Suprapubic skin (tissue), 4 donors: Measurements from ENCODE around the gene ULK1. TPM values are rescaled to one million over a fixed set of nuclear protein-coding genes. Genes with fewer than 3 reads are reported as not detected.
"Not testable (repeated sequence)": the region's sequence is repeated elsewhere in the genome, so short reads cannot be mapped to it uniquely, and the experiment has no call there.

ENCODE experiments used
- DNase-seq, 2 donors: peaks; one replicate each; pipeline ENCODE4 v3.0.0-alpha.2; 2019; ENCODE audit warnings: low spot score in 2 of 2
- H3K27ac ChIP-seq: fragments of 200-600 bp; sonication (generic); one replicate; pipeline ENCODE4 v1.5.1; 2019
- H3K27me3 ChIP-seq: fragments of 200-600 bp; sonication (generic); one replicate; pipeline ENCODE4 v1.5.1; 2019
- H3K36me3 ChIP-seq: fragments of 200-600 bp; sonication (generic); one replicate; pipeline ENCODE4 v1.5.1; 2019
- H3K4me1 ChIP-seq: fragments of 200-600 bp; sonication (generic); one replicate; pipeline ENCODE4 v1.5.1; 2019
- H3K4me3 ChIP-seq: fragments of 200-600 bp; sonication (generic); one replicate; pipeline ENCODE4 v1.5.1; 2019; ENCODE audit warnings: mild to moderate bottlenecking
- H3K9me3 ChIP-seq: fragments of 200-600 bp; sonication (generic); one replicate; pipeline ENCODE4 v1.5.1; 2019
- EP300 ChIP-seq: sonication (generic); formaldehyde crosslinking; IDR thresholded peaks from one replicate; pipeline ENCODE4 v1.6.1; 2017; ENCODE audit warnings: antibody characterized with exemption
- POLR2A ChIP-seq, 2 donors: fragments of 450-650 bp; IDR thresholded peaks; one replicate each; pipeline ENCODE4 v1.6.1; 2017; ENCODE audit warnings: antibody characterized with exemption in 2 of 2, mild to moderate bottlenecking in 2 of 2, moderate library complexity in 2 of 2
- POLR2AphosphoS5 ChIP-seq, 3 donors: sonication (generic); formaldehyde crosslinking; IDR thresholded peaks; one replicate each; pipeline ENCODE4 v1.6.1; 2017; ENCODE audit warnings: antibody characterized with exemption in 3 of 3
- WGBS: methylation state at CpG from one replicate; pipeline ENCODE4 v1.1.5; 2018; 5-methylcytosine and 5-hydroxymethylcytosine counted together
- total RNA-seq, 4 donors: library from RNA; depleted of rRNA; stranded (reverse); fragments of >200 nt; gene quantifications; one replicate each; pipeline ENCODE4 v1.1.0, GENCODE V29; 2016
- TF ChIP-seq, protein P1 (sequence below), 2 donors: fragments of 200-600 bp in 1 of 2; fragments of 450-650 bp in 1 of 2; sonication (generic) in 1 of 2; IDR thresholded peaks; one replicate each; pipeline ENCODE4 v1.5.1; 2016 to 2019; ENCODE audit warnings: antibody characterized with exemption in 2 of 2, mild to moderate bottlenecking in 1 of 2, moderate library complexity in 1 of 2

The ULK1 gene
- total RNA-seq, 4 donors from 2014 or later: 37.0 to 102 (median 65.7) TPM

DNA sequence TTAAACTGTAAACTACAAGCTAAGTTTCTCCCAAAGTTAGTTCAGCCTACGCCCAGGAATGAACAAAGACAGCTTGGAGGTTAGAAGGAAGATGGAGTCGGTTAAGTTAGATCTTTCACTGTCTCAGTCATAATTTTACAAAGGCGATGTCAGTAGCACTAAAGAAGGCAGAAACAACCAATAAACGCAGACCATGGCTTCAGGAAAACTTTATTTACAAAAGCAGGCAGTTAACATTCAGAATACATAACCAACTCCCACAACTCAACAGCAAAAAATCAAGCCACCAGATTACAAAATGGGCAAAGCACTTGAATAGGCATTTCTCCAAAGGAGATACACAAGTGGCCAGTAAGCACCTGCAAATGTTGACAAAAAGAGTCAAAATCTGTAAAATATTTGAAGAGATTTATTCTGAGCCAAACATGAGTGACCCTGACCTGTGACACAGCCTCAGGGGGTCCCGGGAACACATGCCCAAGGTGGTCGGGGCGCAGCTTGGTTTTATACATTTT lies 8.8 kb upstream of the ULK1 start:
- DNase-seq: no peak
- Histone ChIP-seq H3K36me3 (no peaks in the 10 kb centered on the region), H3K4me1 (peaks cover 7% of the 10 kb centered on the region), H3K27ac (no peak overlapping the region), H3K27me3 (no peaks in the 10 kb centered on the region), H3K4me3 (no peak overlapping the region), H3K9me3 (no peaks in the 10 kb centered on the region)
- 88% methylated on average over 7 of the region's 7 CpGs for WGBS
- TF ChIP-seq, protein P1, sequence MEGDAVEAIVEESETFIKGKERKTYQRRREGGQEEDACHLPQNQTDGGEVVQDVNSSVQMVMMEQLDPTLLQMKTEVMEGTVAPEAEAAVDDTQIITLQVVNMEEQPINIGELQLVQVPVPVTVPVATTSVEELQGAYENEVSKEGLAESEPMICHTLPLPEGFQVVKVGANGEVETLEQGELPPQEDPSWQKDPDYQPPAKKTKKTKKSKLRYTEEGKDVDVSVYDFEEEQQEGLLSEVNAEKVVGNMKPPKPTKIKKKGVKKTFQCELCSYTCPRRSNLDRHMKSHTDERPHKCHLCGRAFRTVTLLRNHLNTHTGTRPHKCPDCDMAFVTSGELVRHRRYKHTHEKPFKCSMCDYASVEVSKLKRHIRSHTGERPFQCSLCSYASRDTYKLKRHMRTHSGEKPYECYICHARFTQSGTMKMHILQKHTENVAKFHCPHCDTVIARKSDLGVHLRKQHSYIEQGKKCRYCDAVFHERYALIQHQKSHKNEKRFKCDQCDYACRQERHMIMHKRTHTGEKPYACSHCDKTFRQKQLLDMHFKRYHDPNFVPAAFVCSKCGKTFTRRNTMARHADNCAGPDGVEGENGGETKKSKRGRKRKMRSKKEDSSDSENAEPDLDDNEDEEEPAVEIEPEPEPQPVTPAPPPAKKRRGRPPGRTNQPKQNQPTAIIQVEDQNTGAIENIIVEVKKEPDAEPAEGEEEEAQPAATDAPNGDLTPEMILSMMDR (IDR thresholded peaks at IDR 0.05): no peak

DNA sequence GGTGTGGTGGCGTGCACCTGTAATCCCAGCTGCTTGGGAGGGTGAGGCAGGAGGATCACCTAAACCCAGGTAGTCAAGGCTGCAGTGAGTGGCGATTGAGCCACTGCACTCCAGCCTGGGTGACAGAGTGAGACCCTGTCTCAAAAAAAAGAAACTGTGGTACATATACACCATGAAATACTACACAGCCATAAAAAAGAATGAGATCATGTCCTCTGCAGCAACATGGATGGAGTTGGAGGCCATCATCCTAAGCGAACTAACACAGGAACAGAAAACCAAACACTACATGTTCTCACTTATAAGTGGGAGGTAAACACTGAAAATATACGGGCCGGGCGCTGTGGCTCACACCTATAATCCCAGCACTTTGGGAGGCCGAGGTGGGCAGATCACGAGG lies 2.7 kb upstream of the ULK1 start:
- H3K27ac ChIP-seq, H3K9me3 ChIP-seq, H3K36me3 ChIP-seq, H3K27me3 ChIP-seq, DNase-seq, H3K4me3 ChIP-seq: not testable (repeated sequence)
- peaks cover 17% of the 10 kb centered on the region for H3K4me1 ChIP-seq
- 81% methylated on average over 8 of the region's 8 CpGs for WGBS

DNA sequence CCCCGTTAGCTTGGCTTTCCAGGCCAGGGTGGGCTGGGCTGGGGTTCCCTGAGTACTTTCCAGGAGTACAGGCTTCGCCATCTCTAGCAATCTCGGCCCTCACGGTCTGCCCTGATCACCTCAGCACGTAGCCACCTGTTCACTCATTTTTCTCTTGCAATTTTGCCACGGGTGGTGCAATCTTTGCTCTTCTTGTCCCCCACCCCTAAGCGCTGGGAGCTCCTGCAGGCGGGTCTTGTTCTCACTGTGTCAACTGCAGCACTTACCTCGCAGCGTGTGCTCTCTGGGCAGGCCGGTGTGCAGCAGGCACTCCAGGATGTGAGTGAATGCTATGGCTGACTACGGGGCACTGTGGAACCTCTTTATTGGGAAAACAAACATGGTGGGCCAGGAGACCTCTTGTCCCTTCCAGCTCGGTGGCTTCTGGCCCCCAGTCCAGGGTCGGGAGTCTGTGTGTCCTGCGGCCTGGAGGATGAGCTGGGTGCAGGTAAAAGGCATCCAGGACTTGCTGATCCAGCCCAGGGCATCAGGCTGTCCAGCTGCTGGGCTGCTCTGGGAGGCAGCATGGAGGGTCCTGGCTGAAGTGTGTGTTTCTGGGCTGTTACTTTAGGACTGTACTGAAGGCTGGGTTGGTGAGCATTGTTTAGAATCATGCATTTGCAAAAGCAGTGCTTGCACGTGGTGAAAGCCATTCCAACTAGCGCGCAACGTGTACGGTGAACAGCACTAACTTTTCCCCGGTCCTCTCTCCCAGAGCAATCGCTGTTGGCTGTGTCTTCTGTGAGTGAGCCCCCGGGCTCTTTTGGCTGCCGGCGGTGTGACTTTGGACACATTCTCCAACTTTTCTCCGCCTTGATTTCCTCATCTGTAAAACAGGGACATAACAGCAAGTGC lies 1.5 kb upstream of the ULK1 start:
- Histone ChIP-seq H3K9me3 (no peaks in the 10 kb centered on the region), H3K4me3 (no peak overlapping the region), H3K36me3 (peaks cover 9% of the 10 kb centered on the region), H3K27me3 (no peaks in the 10 kb centered on the region), H3K27ac (no peak overlapping the region), H3K4me1 (peaks cover 28% of the 10 kb centered on the region)
- TF ChIP-seq POLR2A (IDR thresholded peaks at IDR 0.05): no peak
- TF ChIP-seq EP300: no peak
- TF ChIP-seq POLR2AphosphoS5 (IDR thresholded peaks at IDR 0.05): no peak
- TF ChIP-seq, protein P1 (IDR thresholded peaks at IDR 0.05): no peak
- peak in 1 of 2 donors; percentile 64 for DNase-seq
- 77% methylated on average over 22 of the region's 26 CpGs for WGBS

DNA sequence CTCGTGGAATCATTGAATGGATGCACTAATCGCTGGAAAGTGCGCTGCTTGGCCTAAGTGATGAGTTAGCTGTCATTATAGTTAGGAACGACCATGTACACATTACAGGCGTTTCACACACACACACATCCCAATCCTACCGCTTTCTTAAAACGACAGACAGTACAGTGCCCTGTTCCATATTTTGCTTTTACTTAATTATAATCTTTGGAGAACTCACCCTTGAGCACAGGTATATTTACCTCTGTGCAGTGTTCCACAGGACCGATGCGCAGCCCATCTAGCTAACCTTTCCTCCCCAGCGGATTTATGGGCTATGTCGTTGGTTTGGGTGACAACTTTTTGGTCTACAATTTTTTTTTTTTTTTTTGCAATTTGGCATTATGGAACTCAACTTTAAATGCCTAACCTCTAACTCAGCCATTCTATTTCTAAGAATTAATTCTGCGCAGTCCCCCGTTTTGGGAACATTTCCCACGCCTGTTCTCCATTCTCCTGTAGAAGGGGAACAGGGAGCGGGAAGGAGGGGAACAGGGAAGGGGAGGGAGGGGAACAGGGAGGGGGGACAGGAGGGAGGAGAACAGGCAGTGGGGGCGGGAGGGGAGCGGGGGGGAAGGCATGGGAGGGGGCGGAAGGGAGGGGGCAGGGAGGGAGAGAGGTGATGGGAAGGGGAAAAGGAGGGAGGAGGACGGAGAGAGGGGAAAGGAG lies 663 bp upstream of the ULK1 start:
- Histone ChIP-seq H3K27ac (peak overlapping the region; percentile 93), H3K9me3 (no peaks in the 10 kb centered on the region), H3K4me3 (peak overlapping the region; percentile 77), H3K4me1 (peaks cover 30% of the 10 kb centered on the region), H3K27me3 (no peaks in the 10 kb centered on the region), H3K36me3 (peaks cover 10% of the 10 kb centered on the region)
- no peak for DNase-seq
- 27% methylated on average over 16 of the region's 19 CpGs for WGBS
- no peak for TF ChIP-seq EP300
- TF ChIP-seq POLR2A (IDR thresholded peaks at IDR 0.05): no peak
- no peak for TF ChIP-seq POLR2AphosphoS5 (IDR thresholded peaks at IDR 0.05)
- TF ChIP-seq, protein P1 (IDR thresholded peaks at IDR 0.05): no peak

DNA sequence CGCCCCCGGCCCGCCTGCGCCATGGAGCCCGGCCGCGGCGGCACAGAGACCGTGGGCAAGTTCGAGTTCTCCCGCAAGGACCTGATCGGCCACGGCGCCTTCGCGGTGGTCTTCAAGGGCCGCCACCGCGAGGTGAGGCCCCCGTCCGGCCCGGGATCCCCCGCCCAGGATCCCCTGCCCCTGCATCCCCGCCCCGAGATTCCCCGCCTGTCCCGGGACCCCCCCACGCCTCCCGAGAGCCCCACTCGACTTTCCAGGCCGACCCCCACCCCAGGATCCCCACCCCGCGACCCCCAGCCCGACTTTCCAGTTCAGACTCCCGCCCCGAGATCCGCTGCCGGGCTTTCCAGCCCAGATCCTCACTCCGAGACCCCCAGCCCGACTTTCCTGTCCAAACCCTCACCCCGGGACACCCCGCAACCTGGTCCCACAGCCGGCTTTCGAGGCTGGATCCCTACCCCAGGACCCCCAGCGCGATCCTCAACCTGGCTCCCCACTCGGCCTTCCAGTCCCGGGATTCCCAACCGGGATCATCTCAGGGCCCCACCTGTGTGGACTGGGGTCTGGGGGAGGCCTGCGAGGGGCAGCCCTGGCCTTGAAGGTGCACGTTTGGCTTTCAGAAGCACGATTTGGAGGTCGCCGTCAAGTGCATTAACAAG lies 688 bp downstream of the ULK1 start:
- Histone ChIP-seq H3K27me3 (no peaks in the 10 kb centered on the region), H3K4me1 (peaks cover 38% of the 10 kb centered on the region), H3K4me3 (peak overlapping the region; percentile 77), H3K27ac (peak overlapping the region; percentile 93), H3K36me3 (peaks cover 18% of the 10 kb centered on the region), H3K9me3 (no peaks in the 10 kb centered on the region)
- TF ChIP-seq, protein P1 (IDR thresholded peaks at IDR 0.05): no peak
- TF ChIP-seq POLR2AphosphoS5 (IDR thresholded peaks at IDR 0.05) (no peak), EP300 (no peak), POLR2A (IDR thresholded peaks at IDR 0.05) (no peak)
- DNase-seq: peak; percentile 75 to 81
- WGBS: 2% methylated on average over 14 of the region's 54 CpGs
